GM12878 (cell line): ENCODE measurements around the gene SELPLG. TPM values are rescaled to one million over a fixed set of nuclear protein-coding genes. Genes with fewer than 3 reads are reported as not detected.

Experiments
- ATAC-seq: fragments of 200-7000 bp; cut with Tn5 transposase; 3 replicates; pipeline ENCODE4 v1.9.1; 2020; ENCODE audit warnings: mild to moderate bottlenecking, moderate library complexity
- BruUV-seq: library from RNA; stranded (reverse); fragments of 400-500 nt; replicated peaks from 2 replicates; lab custom pipeline; 2021; lab: Mats Ljungman, UMichigan
- CTCF ChIA-PET: fragments of 300-600 bp; sonication (Branson Sonifier 250); formaldehyde crosslinking; extraction: SDS; loops from one replicate; lab custom pipeline; 2021; ENCODE audit warnings: inconsistent platforms; lab: Yijun Ruan, JAX
- POLR2A ChIA-PET: fragments of 350-600 bp; formaldehyde crosslinking; extraction: SDS; loops from one replicate; lab custom pipeline; 2021; ENCODE audit warnings: inconsistent platforms; lab: Charles Lee
- RAD21 ChIA-PET: fragments of 300-600 bp; sonication (Branson Sonifier 250); formaldehyde crosslinking; loops from one replicate; lab custom pipeline; 2023; ENCODE audit warnings: antibody characterized with exemption; ENCODE audit not compliant: unreplicated experiment; lab: Charles Lee
- SMC1A ChIA-PET: fragments of 300-600 bp; sonication (Branson Sonifier 250); formaldehyde crosslinking; loops from one replicate; lab custom pipeline; 2023; ENCODE audit not compliant: unreplicated experiment, uncharacterized antibody; lab: Charles Lee
- DNase-seq: peaks from one replicate; pipeline ENCODE4 v3.0.0-alpha.2; 2011; ENCODE audit warnings: low read depth, low spot score
- FAIRE-seq: peaks from 3 replicates; lab custom pipeline; 2011; peaks lifted over from hg19 to GRCh38; lab: Jason Lieb, UNC
- H2AFZ ChIP-seq: 2 replicates; pipeline ENCODE4 v1.6.0; 2011; ENCODE audit warnings: low read depth, low read length, control low read depth; ENCODE audit not compliant: control insufficient read depth
- H3K27ac ChIP-seq: 2 replicates; pipeline ENCODE4 v1.5.1; 2011; ENCODE audit warnings: control low read depth; ENCODE audit not compliant: control insufficient read depth, insufficient read depth
- H3K27me3 ChIP-seq, 2 experiments: replicated peaks in 1 of 2; 2 replicates each; pipeline versions ENCODE4 v1.6.0 to v1.6.1; 2011; ENCODE audit warnings: low read length in 1 of 2; ENCODE audit not compliant: control insufficient read depth in 2 of 2, insufficient read depth in 2 of 2
- H3K36me3 ChIP-seq, 2 experiments: 2 replicates each; pipeline ENCODE4 v1.5.1; 2011; ENCODE audit warnings: low read length in 1 of 2; ENCODE audit not compliant: control insufficient read depth in 2 of 2, insufficient read depth in 2 of 2
- H3K4me1 ChIP-seq: 2 replicates; pipeline ENCODE4 v1.6.1; 2011; ENCODE audit warnings: mild to moderate bottlenecking, low read length, moderate library complexity, mixed read lengths; ENCODE audit not compliant: control insufficient read depth, insufficient read depth
- H3K4me2 ChIP-seq: 2 replicates; pipeline ENCODE4 v1.6.0; 2011; ENCODE audit warnings: control low read depth; ENCODE audit not compliant: control insufficient read depth, insufficient read depth
- H3K4me3 ChIP-seq: fragments of 200-600 bp; sonication (generic); 2 replicates; pipeline ENCODE4 v1.5.1; 2016
- H3K79me2 ChIP-seq: 2 replicates; pipeline ENCODE4 v1.6.0; 2011; ENCODE audit warnings: low read length; ENCODE audit not compliant: control insufficient read depth, insufficient read depth
- H3K9ac ChIP-seq: 2 replicates; pipeline ENCODE4 v1.8.0; 2011; ENCODE audit warnings: low read length, control low read depth, mixed read lengths; ENCODE audit not compliant: control insufficient read depth, insufficient read depth
- H3K9me3 ChIP-seq: replicated peaks from 3 replicates; pipeline ENCODE4 v1.5.1; 2011; ENCODE audit warnings: mild to moderate bottlenecking, low read length; ENCODE audit not compliant: control insufficient read depth, insufficient read depth
- H4K20me1 ChIP-seq: 2 replicates; pipeline ENCODE4 v1.6.0; 2011; ENCODE audit not compliant: control insufficient read depth, insufficient read depth
- BHLHE40 ChIP-seq, 2 experiments: fragments of 450-650 bp in 1 of 2; IDR thresholded peaks; 2 replicates each; pipeline ENCODE4 v1.6.1; 2011 to 2017; ENCODE audit warnings: low read depth in 2 of 2, borderline replicate concordance in 1 of 2, improper control_type of control experiment in 1 of 2, low read length in 1 of 2, mild to moderate bottlenecking in 1 of 2
- CHD2 ChIP-seq: IDR thresholded peaks from 2 replicates; pipeline ENCODE4 v1.6.1; 2011; ENCODE audit warnings: low read depth, low read length, improper control_type of control experiment, borderline replicate concordance
- EP300 ChIP-seq, 2 experiments: fragments of 150-350 bp in 1 of 2; IDR thresholded peaks; 2 replicates each; pipeline ENCODE4 v1.6.1; 2011 to 2012; ENCODE audit warnings: low read depth in 2 of 2, low read length in 2 of 2, borderline replicate concordance in 1 of 2, improper control_type of control experiment in 1 of 2, inconsistent platforms in 1 of 2; ENCODE audit not compliant: control insufficient read depth in 1 of 2
- GABPA ChIP-seq: IDR thresholded peaks from 2 replicates; pipeline ENCODE4 v1.6.1; 2014; ENCODE audit warnings: antibody characterized with exemption, low read depth, mild to moderate bottlenecking, inconsistent platforms
- MXI1 ChIP-seq: fragments of 150-350 bp; IDR thresholded peaks from 2 replicates; pipeline ENCODE4 v1.6.1; 2011; ENCODE audit warnings: low read depth, mild to moderate bottlenecking, inconsistent platforms, low read length, improper control_type of control experiment
- NR2F1 ChIP-seq: fragments of 450-650 bp; conservative IDR thresholded peaks from 2 replicates; pipeline ENCODE4 v1.6.1; 2017; ENCODE audit warnings: mild to moderate bottlenecking
- RAD51 ChIP-seq: fragments of 450-650 bp; IDR thresholded peaks from 2 replicates; pipeline ENCODE4 v1.6.1; 2016; ENCODE audit warnings: moderate library complexity, mild to moderate bottlenecking, inconsistent platforms
- SMAD1 ChIP-seq: fragments of 450-650 bp; IDR thresholded peaks from 2 replicates; pipeline ENCODE4 v1.6.1; 2018; ENCODE audit warnings: mild to moderate bottlenecking, low read depth; ENCODE audit not compliant: partially characterized antibody
- ZBTB4 ChIP-seq: fragments of 450-650 bp; formaldehyde crosslinking; IDR thresholded peaks from 2 replicates; pipeline ENCODE4 v1.4.0; 2022; ENCODE audit warnings: mild to moderate bottlenecking, moderate library complexity
- ZNF274 ChIP-seq: IDR thresholded peaks from one replicate; pipeline ENCODE4 v1.8.0; 2011; ENCODE audit not compliant: insufficient read length, insufficient read depth
- WGBS: methylation state at CpG from one replicate; pipeline ENCODE4 v1.1.6; 2016; ENCODE audit warnings: low lambda C conversion rate; ENCODE audit not compliant: insufficient replicate concordance, insufficient coverage; ENCODE audit errors: missing lambda C conversion rate; 5-methylcytosine and 5-hydroxymethylcytosine counted together
- in situ Hi-C: fragments of 300-500 bp; cut with MboI; formaldehyde crosslinking; loops from 9 replicates; pipeline ENCODE4 v1.14.3; 2018; ENCODE audit warnings: mixed read lengths
- intact Hi-C: fragments of 100-400 bp; cut with micrococcal nuclease; formaldehyde crosslinking; loops from one replicate; pipeline ENCODE4 v1.14.2; 2022; ENCODE audit not compliant: unreplicated experiment
- polyA plus RNA-seq, 11 experiments: library from polyadenylated mRNA; depleted of rRNA in 4 of 11; unstranded in 6 of 11; stranded (reverse) in 5 of 11; fragments of >200 nt; fragmentation: Nextera tagmentation in 4 of 11; fragmentation: Illumina TruSeq in 1 of 11; extraction: Ambion mirVana in 4 of 11; extraction: Trizol in 1 of 11; gene quantifications; 1 replicate in 1 of 11; 2 replicates in 10 of 11; pipeline versions ENCODE4 v1.2.1 to v1.2.3, GENCODE V29; 2011 to 2016; ENCODE audit warnings: inconsistent platforms in 2 of 11, missing spikeins in 2 of 11, low read depth in 1 of 11
- total RNA-seq, 4 experiments: library from RNA; depleted of rRNA in 3 of 4; stranded (reverse); fragments of >200 nt in 3 of 4; fragmentation: Illumina TruSeq in 1 of 4; extraction: Trizol in 1 of 4; gene quantifications; 2 replicates each; pipeline versions ENCODE4 v1.2.1 to v1.2.3, GENCODE V29; 2013 to 2021
- TF ChIP-seq, protein P1 (sequence below): IDR thresholded peaks from 2 replicates; pipeline ENCODE4 v1.6.1; 2012; ENCODE audit warnings: low read depth, low read length, improper control_type of control experiment

The SELPLG gene
- total and polyA plus RNA-seq, 10 of the 15 experiments (the other 5 are each of a cell fraction or from before 2014, with no cell fraction given) = 3.2 to 32.3 (median 23.9) TPM

DNA sequence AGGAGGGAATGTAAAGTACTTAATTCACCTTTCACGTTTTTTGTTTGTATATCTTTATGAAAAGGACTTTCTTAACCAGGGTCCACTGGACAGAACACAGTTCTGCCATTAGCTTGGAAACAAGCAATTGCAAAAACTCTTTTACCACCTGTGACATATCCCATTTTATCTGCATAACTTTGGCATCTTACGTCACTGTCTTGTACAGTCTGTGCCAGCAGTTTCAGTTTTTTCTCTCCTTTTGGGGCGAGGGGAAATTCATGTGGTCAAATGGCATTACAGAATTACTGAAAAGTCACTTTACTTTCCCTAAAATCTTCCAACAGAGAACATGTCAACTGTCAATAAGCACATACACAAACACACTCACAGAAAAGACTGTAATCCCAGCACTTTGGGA is 43.7 kb upstream of the SELPLG start:
- intact Hi-C loops = no loop called here
- no TSS peak for BruUV-seq

GRCh38 chr12:108676707-108677106 is 43.0 kb upstream of the SELPLG start:
- ChIA-PET SMC1A (interaction anchor here (1.1 kb wide), 1 partner anchor 8 kb away, joined by 3 read pairs; no protein-coding TSS in a partner anchor), CTCF (interaction anchor here (1.1 to 1.4 kb wide), 2 partner anchors 14 to 55 kb away, joined by 3 to 4 read pairs; no protein-coding TSS in a partner anchor), RAD21 (no interaction called here), POLR2A (interaction anchor here (0.7 kb wide), 1 partner anchor 16 kb away, joined by 4 read pairs; no protein-coding TSS in a partner anchor)
- TSS peak; percentile 10 for BruUV-seq
- H3K9me3 ChIP-seq = no peaks in the 10 kb centered on the region
- H3K4me1 ChIP-seq = peaks cover 5% of the 10 kb centered on the region
- DNase-seq = no peak
- intact Hi-C loops (no loop called here), in situ Hi-C loops (no loop called here)
- no peak overlapping the region for H3K4me3 ChIP-seq
- peaks cover 6 to 14% of the 10 kb centered on the region in 2 experiments for H3K36me3 ChIP-seq
- WGBS = over 99% methylated on average over 5 of the region's 5 CpGs
- peaks cover 22% of the 10 kb centered on the region for H3K79me2 ChIP-seq
- ATAC-seq = no peak
- H4K20me1 ChIP-seq = no peaks in the 10 kb centered on the region
- no peak overlapping the region for H2AFZ ChIP-seq
- no peak overlapping the region for H3K27ac ChIP-seq
- no peaks in the 10 kb centered on the region for H3K27me3 ChIP-seq
- no peak for FAIRE-seq
- H3K9ac ChIP-seq = no peak overlapping the region
- no peak overlapping the region for H3K4me2 ChIP-seq
- TF ChIP-seq BHLHE40 (IDR thresholded peaks at IDR 0.05; ENCODE audit: borderline replicate concordance in 1 of 2, low read depth in 2 of 2, low read length in 1 of 2) (no peak), RAD51 (no peak), EP300 (IDR thresholded peaks at IDR 0.05; ENCODE audit: borderline replicate concordance in 1 of 2, control insufficient read depth in 1 of 2, low read depth in 2 of 2, low read length in 2 of 2) (no peak), ZNF274 (no peak), NR2F1 (no peak), ZBTB4 (CRISPR knock-in tag) (no peak), MXI1 (no peak), CHD2 (no peak)
- TF ChIP-seq, protein P1, sequence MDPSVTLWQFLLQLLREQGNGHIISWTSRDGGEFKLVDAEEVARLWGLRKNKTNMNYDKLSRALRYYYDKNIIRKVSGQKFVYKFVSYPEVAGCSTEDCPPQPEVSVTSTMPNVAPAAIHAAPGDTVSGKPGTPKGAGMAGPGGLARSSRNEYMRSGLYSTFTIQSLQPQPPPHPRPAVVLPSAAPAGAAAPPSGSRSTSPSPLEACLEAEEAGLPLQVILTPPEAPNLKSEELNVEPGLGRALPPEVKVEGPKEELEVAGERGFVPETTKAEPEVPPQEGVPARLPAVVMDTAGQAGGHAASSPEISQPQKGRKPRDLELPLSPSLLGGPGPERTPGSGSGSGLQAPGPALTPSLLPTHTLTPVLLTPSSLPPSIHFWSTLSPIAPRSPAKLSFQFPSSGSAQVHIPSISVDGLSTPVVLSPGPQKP = no peak

More for the DNA sequence above, 43.7 kb upstream of the SELPLG start:
- Histone ChIP-seq H3K4me1 (peaks cover 9% of the 10 kb centered on the region), H4K20me1 (no peaks in the 10 kb centered on the region), H3K79me2 (peaks cover 29% of the 10 kb centered on the region), H3K27me3 (no peaks in the 10 kb centered on the region), H3K4me2 (no peak overlapping the region), H3K36me3 (peaks cover 6 to 14% of the 10 kb centered on the region in 2 experiments), H3K27ac (no peak overlapping the region)
- WGBS = 93% methylated on average over 3 of the region's 3 CpGs
- ChIA-PET POLR2A (no interaction called here), SMC1A (interaction anchor here (1.1 kb wide), 1 partner anchor 9 kb away, joined by 3 read pairs; no protein-coding TSS in a partner anchor), RAD21 (no interaction called here)
- in situ Hi-C loops = no loop called here
- FAIRE-seq = no peak
- ATAC-seq = no peak
- no peak for TF ChIP-seq GABPA
- no peak for TF ChIP-seq SMAD1
- TF ChIP-seq, all 136 proteins: peak for 0
- H3K9me3 ChIP-seq = no peaks in the 10 kb centered on the region
- no peak overlapping the region for H3K9ac ChIP-seq
- H3K4me3 ChIP-seq = no peak overlapping the region
- no peak for DNase-seq
- H2AFZ ChIP-seq = no peak overlapping the region
- CTCF ChIA-PET = interaction anchor here (1.1 to 1.4 kb wide), 2 partner anchors 13 to 55 kb away, joined by 3 to 4 read pairs; no protein-coding TSS in a partner anchor
